Measurements from ENCODE around the gene OGFOD1. TPM values are rescaled to one million over a fixed set of nuclear protein-coding genes. Genes with fewer than 3 reads are reported as not detected.

The OGFOD1 gene
- total RNA-seq, 2 donors from 2014 or later = 6.6 to 15.6 TPM

- DNase-seq (no peak), ATAC-seq (no peak)
- Histone ChIP-seq H3K36me3 (replicated peaks in 1 of 2; ENCODE audit: insufficient read depth in 1 of 2, low read depth in 2 of 2) (peaks cover 0 to 27% of the 10 kb centered on the region in 2 donors), H3K4me1 (no peaks in the 10 kb centered on the region), H3K27me3 (no peaks in the 10 kb centered on the region), H3K27ac (no peak overlapping the region), H3K9me3 (no peaks in the 10 kb centered on the region), H3K4me3 (no peak overlapping the region)
- 85 to 86% methylated on average over 1 of the region's 1 CpG for WGBS, 2 donors
- intact Hi-C loops (cut with DNase I) = no loop called here
- TF ChIP-seq CTCF (IDR thresholded peaks at IDR 0.05) (no peak), POLR2A (IDR thresholded peaks at IDR 0.05) (no peak)
These were observed 19.3 kb downstream of the OGFOD1 start for GRCh38 chr16:56470666-56471065.

GRCh38 chr16:56475201-56475600 lies 23.8 kb downstream of the OGFOD1 start:
- 88 to 92% methylated on average over 2 of the region's 2 CpGs for WGBS, 2 donors
- DNase-seq (no peak), ATAC-seq (no peak)
- no peaks in the 10 kb centered on the region for H3K27me3 ChIP-seq
- no peaks in the 10 kb centered on the region for H3K9me3 ChIP-seq
- peaks cover 0 to 30% of the 10 kb centered on the region in 2 donors for H3K36me3 ChIP-seq (replicated peaks in 1 of 2; ENCODE audit: insufficient read depth in 1 of 2, low read depth in 2 of 2)
- H3K27ac ChIP-seq = no peak overlapping the region
- H3K4me1 ChIP-seq = no peaks in the 10 kb centered on the region
- intact Hi-C loops (cut with DNase I) = no loop called here
- H3K4me3 ChIP-seq = no peak overlapping the region
- TF ChIP-seq POLR2A (IDR thresholded peaks at IDR 0.05) (no peak), CTCF (IDR thresholded peaks at IDR 0.05) (no peak)

- TF ChIP-seq CTCF (IDR thresholded peaks at IDR 0.05) (no peak), POLR2A (IDR thresholded peaks at IDR 0.05) (no peak)
- DNase-seq (peak in 1 of 4 donors; percentile 8), ATAC-seq (no peak)
- peaks cover 0 to 22% of the 10 kb centered on the region in 2 donors for H3K36me3 ChIP-seq (replicated peaks in 1 of 2; ENCODE audit: insufficient read depth in 1 of 2, low read depth in 2 of 2)
- H3K4me3 ChIP-seq = no peak overlapping the region
- no peaks in the 10 kb centered on the region for H3K27me3 ChIP-seq
- H3K9me3 ChIP-seq = no peaks in the 10 kb centered on the region
- H3K27ac ChIP-seq = no peak overlapping the region
- 85 to 86% methylated on average over 2 of the region's 2 CpGs for WGBS, 2 donors
- no peaks in the 10 kb centered on the region for H3K4me1 ChIP-seq
- intact Hi-C loops (cut with DNase I) = no loop called here
These were observed 25.9 kb downstream of the OGFOD1 start for GRCh38 chr16:56477096-56477878.

- peaks cover 0 to 17% of the 10 kb centered on the region in 2 donors for H3K36me3 ChIP-seq (replicated peaks in 1 of 2; ENCODE audit: insufficient read depth in 1 of 2, low read depth in 2 of 2)
- no peaks in the 10 kb centered on the region for H3K9me3 ChIP-seq
- intact Hi-C loops (cut with DNase I) = no loop called here
- TF ChIP-seq CTCF (IDR thresholded peaks at IDR 0.05) = no peak
- TF ChIP-seq POLR2A (IDR thresholded peaks at IDR 0.05) = no peak
- DNase-seq (no peak), ATAC-seq (no peak)
- H3K27ac ChIP-seq = no peak overlapping the region
- no peaks in the 10 kb centered on the region for H3K27me3 ChIP-seq
- no peaks in the 10 kb centered on the region for H3K4me1 ChIP-seq
- 82 to 93% methylated on average over 2 of the region's 2 CpGs for WGBS, 2 donors
- H3K4me3 ChIP-seq = no peak overlapping the region
These were observed 27.1 kb downstream of the OGFOD1 start for GRCh38 chr16:56478281-56479049.

Data from body of pancreas (tissue), 4 donors.